Muscle of leg (tissue), 11 donors: ENCODE results near the gene ITGA1. TPM values are rescaled to one million over a fixed set of nuclear protein-coding genes. Genes with fewer than 3 reads are reported as not detected.

Source experiments
- DNase-seq: peaks from one replicate; pipeline ENCODE4 v3.0.0; 2013
- H3K27ac ChIP-seq: one replicate; pipeline ENCODE4 v1.5.1; 2013; ENCODE audit warnings: mild to moderate bottlenecking, low read length, control low read depth
- H3K27me3 ChIP-seq: one replicate; pipeline ENCODE4 v1.6.1; 2013; ENCODE audit warnings: low read length; ENCODE audit not compliant: control insufficient read depth, insufficient read depth
- H3K36me3 ChIP-seq: one replicate; pipeline ENCODE4 v1.6.1; 2013; ENCODE audit warnings: low read length; ENCODE audit not compliant: control insufficient read depth, insufficient read depth
- H3K4me1 ChIP-seq: one replicate; pipeline ENCODE4 v1.6.1; 2013; ENCODE audit warnings: low read length; ENCODE audit not compliant: control insufficient read depth, insufficient read depth
- H3K4me3 ChIP-seq: one replicate; pipeline ENCODE4 v1.5.1; 2013; ENCODE audit warnings: low read length, control low read depth
- H3K9me3 ChIP-seq: replicated peaks from 2 replicates; pipeline ENCODE4 v1.6.1; 2013; ENCODE audit warnings: low read depth, low read length; ENCODE audit not compliant: control insufficient read depth
- WGBS: methylation state at CpG from one replicate; pipeline ENCODE4 v1.1.5; 2013; ENCODE audit warnings: missing lambda C conversion rate; ENCODE audit not compliant: insufficient coverage; 5-methylcytosine and 5-hydroxymethylcytosine counted together
- polyA plus RNA-seq, 8 donors: library from polyadenylated mRNA; unstranded; fragments of 120-200 nt; gene quantifications; one replicate each; pipeline versions ENCODE4 v1.2.1 to v1.2.3, GENCODE V29; 2013; ENCODE audit warnings: inconsistent platforms in 1 of 8, low replicate concordance in 1 of 8; ENCODE audit not compliant: insufficient read length in 8 of 8, insufficient read depth in 1 of 8
- total RNA-seq: library from RNA; stranded (reverse); fragments of 120-200 nt; gene quantifications from one replicate; pipeline ENCODE4 v1.2.4, GENCODE V29; 2013

ITGA1 gene
- total and polyA plus RNA-seq, 9 donors = 11.5 to 36.5 (median 21.6) TPM

DNA sequence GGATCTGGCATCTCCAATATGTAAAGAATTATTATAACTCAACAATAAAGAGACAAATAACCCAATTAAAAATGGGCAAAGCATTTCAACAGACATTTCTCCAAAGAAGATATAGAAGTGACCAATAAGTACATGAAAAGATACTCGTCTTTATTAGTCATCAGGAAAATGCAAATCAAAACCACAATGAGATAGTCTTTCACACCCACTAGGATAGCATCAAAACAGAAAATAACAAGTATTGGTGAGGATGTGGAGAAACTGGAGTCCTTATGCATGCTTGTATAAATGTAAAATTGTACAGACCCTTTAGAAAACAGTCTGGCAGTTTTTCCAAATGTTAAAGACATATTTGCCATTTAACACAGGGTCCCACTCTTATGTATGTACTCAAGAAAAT lies 39.1 kb upstream of the ITGA1 start:
- no peaks in the 10 kb centered on the region for H3K9me3 ChIP-seq
- DNase-seq = no peak
- no peak overlapping the region for H3K27ac ChIP-seq
- WGBS = no CpG with 5 or more reads among the region's 1 CpG
- H3K27me3 ChIP-seq = no peaks in the 10 kb centered on the region
- no peak overlapping the region for H3K4me3 ChIP-seq
- H3K4me1 ChIP-seq = no peaks in the 10 kb centered on the region
- no peaks in the 10 kb centered on the region for H3K36me3 ChIP-seq

DNA sequence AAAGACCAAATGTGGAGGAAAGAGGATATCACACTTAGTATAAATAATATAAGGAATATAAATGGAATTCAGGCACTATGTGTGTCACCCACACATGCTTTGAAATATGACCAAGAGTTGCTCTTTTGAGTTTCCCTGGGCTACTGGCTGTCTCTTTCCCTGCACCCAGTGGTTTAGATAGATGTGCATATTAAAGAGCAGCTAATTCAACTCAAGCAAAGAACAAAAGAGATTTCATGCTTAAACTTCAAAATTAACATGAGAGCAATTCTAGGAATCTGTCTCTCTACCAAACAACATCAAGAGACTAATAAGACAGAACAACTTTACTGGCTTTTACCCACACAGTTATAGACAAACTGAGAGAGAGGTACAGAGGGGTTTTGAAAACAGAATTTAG lies 38.0 kb upstream of the ITGA1 start:
- H3K4me3 ChIP-seq = no peak overlapping the region
- no peaks in the 10 kb centered on the region for H3K9me3 ChIP-seq
- no peaks in the 10 kb centered on the region for H3K4me1 ChIP-seq
- DNase-seq = no peak
- H3K36me3 ChIP-seq = no peaks in the 10 kb centered on the region
- no peak overlapping the region for H3K27ac ChIP-seq
- no peaks in the 10 kb centered on the region for H3K27me3 ChIP-seq

GRCh38 chr5:52751137-52751536 lies 36.6 kb upstream of the ITGA1 start:
- no peaks in the 10 kb centered on the region for H3K27me3 ChIP-seq
- DNase-seq = no peak
- H3K9me3 ChIP-seq = no peaks in the 10 kb centered on the region
- no peak overlapping the region for H3K4me3 ChIP-seq
- H3K36me3 ChIP-seq = no peaks in the 10 kb centered on the region
- no peaks in the 10 kb centered on the region for H3K4me1 ChIP-seq
- H3K27ac ChIP-seq = no peak overlapping the region
- WGBS = no CpG with 5 or more reads among the region's 1 CpG

DNA sequence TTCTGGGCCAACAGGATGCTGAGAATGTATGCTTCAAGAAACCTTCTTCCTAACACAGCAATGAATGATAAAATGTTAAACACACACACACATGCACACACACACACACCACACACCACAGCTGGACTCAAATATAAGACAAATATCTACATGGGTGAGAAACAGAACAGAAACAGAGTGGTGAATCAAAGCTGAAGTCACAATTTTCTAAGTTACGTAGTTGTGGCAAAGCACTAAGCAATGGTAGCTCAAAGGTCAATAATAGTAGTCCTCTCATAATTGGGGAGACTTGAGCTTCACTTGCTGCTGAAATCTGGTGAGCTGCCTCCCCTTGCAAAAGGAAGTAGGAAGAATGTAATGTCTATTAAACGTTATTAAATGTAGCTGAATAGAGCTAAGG lies 33.7 kb upstream of the ITGA1 start:
- 100% methylated on average over 1 of the region's 2 CpGs for WGBS
- no peak for DNase-seq
- Histone ChIP-seq H3K27me3 (no peaks in the 10 kb centered on the region), H3K9me3 (no peaks in the 10 kb centered on the region), H3K4me3 (no peak overlapping the region), H3K36me3 (no peaks in the 10 kb centered on the region), H3K4me1 (no peaks in the 10 kb centered on the region), H3K27ac (no peak overlapping the region)

DNA sequence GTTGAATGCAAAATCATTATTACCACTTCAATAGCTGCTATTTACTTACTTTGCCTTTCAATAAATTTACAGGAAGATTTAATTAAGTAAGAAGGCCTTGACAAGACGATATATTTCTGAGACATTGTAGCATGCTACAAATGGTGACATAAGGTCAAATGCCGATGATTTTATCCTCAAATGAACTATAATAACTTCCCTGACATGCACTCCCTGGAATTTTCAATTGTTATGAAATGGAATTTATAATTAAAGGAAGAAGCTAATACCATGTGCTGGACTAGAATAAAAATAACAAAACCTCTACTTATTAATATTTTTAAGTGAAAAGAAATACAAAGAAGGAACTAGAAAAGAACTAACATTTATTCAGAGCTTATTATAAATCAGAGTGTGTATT lies 30.2 kb upstream of the ITGA1 start:
- WGBS = no CpG with 5 or more reads among the region's 2 CpGs
- no peak overlapping the region for H3K27ac ChIP-seq
- H3K9me3 ChIP-seq = no peaks in the 10 kb centered on the region

GRCh38 chr5:52758014-52758413 lies 29.7 kb upstream of the ITGA1 start:
- Histone ChIP-seq H3K9me3 (no peaks in the 10 kb centered on the region), H3K4me3 (no peak overlapping the region), H3K4me1 (no peaks in the 10 kb centered on the region), H3K36me3 (no peaks in the 10 kb centered on the region), H3K27me3 (no peaks in the 10 kb centered on the region), H3K27ac (no peak overlapping the region)
- WGBS = 53% methylated on average over 4 of the region's 5 CpGs
- DNase-seq = no peak

More for the DNA sequence above, 30.2 kb upstream of the ITGA1 start:
- Histone ChIP-seq H3K27me3 (no peaks in the 10 kb centered on the region), H3K4me3 (no peak overlapping the region), H3K4me1 (no peaks in the 10 kb centered on the region), H3K36me3 (no peaks in the 10 kb centered on the region)
- no peak for DNase-seq

GRCh38 chr5:52759331-52759730 lies 28.4 kb upstream of the ITGA1 start:
- Histone ChIP-seq H3K36me3 (no peaks in the 10 kb centered on the region), H3K27me3 (no peaks in the 10 kb centered on the region), H3K4me3 (no peak overlapping the region), H3K4me1 (no peaks in the 10 kb centered on the region), H3K9me3 (no peaks in the 10 kb centered on the region), H3K27ac (no peak overlapping the region)
- WGBS = no CpG with 5 or more reads among the region's 1 CpG
- no peak for DNase-seq

- Histone ChIP-seq H3K9me3 (no peaks in the 10 kb centered on the region), H3K27me3 (no peaks in the 10 kb centered on the region), H3K4me3 (no peak overlapping the region), H3K4me1 (no peaks in the 10 kb centered on the region), H3K36me3 (no peaks in the 10 kb centered on the region), H3K27ac (no peak overlapping the region)
- WGBS = no CpG with 5 or more reads among the region's 1 CpG
- DNase-seq = no peak
Observed at GRCh38 chr5:52760695-52761366, 26.9 kb upstream of the ITGA1 start.

- Histone ChIP-seq H3K27ac (no peak overlapping the region), H3K4me1 (no peaks in the 10 kb centered on the region), H3K9me3 (no peaks in the 10 kb centered on the region), H3K27me3 (no peaks in the 10 kb centered on the region), H3K36me3 (no peaks in the 10 kb centered on the region), H3K4me3 (no peak overlapping the region)
- no peak for DNase-seq
- WGBS = 100% methylated on average over 2 of the region's 2 CpGs
Observed at GRCh38 chr5:52767217-52767743, 20.4 kb upstream of the ITGA1 start.

DNA sequence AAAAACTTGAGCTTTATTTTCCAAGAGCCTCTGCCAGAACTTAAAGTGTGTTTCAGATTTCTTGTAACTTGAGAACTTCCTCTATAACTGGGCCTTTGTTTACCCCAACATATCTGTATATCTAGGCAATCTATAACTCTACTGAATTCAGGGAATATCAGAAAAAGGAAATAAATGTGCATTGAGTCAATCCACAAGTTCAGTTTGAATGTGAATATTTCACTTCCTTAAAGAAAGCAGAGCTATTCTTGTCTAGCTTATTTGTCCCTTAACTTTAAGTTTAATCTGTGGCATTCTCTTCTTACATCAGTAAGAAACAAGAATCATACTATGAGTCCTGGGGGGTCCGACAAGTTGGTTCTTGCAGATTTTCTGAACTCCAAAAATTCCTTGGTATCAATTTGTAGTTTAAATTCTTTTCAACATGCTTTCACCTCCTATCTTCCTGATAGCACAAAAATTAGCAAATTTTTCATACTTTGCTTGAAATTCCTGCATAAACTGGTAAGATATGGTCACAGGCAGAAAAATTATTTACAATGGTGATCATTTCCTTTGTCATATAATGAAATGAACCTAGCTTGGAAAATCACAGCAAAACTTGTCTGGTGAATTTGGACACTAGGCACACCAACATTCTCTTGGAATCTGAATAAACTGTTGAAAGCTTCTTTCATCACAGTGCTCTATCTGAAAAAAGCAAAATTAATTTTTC lies 19.8 kb upstream of the ITGA1 start:
- DNase-seq = no peak
- no CpG with 5 or more reads among the region's 1 CpG for WGBS
- no peaks in the 10 kb centered on the region for H3K9me3 ChIP-seq
- H3K36me3 ChIP-seq = no peaks in the 10 kb centered on the region
- no peak overlapping the region for H3K4me3 ChIP-seq
- H3K4me1 ChIP-seq = no peaks in the 10 kb centered on the region
- H3K27me3 ChIP-seq = no peaks in the 10 kb centered on the region
- no peak overlapping the region for H3K27ac ChIP-seq
